ENCODE measurements around the gene ITSN2.
"Not testable (repeated sequence)": the region's sequence is repeated elsewhere in the genome, so short reads cannot be mapped to it uniquely, and the experiment has no call there.

Gene ITSN2

GRCh38 chr2:24210723-24211122 lies 149.6 kb downstream of the ITSN2 start:
- no peak for DNase-seq

GRCh38 chr2:24210106-24210455 lies 150.3 kb downstream of the ITSN2 start:
- DNase-seq: no peak

GRCh38 chr2:24209389-24210105 lies 150.8 kb downstream of the ITSN2 start:
- no peak for DNase-seq

- DNase-seq: no peak
These were observed 151.8 kb downstream of the ITSN2 start for GRCh38 chr2:24208490-24208889.

GRCh38 chr2:24207359-24207758 lies 153.0 kb downstream of the ITSN2 start:
- no peak for DNase-seq

- no peak for DNase-seq
These were observed 153.6 kb downstream of the ITSN2 start for GRCh38 chr2:24206714-24207113.

- no peak for DNase-seq
These were observed 154.1 kb downstream of the ITSN2 start for GRCh38 chr2:24206242-24206641.

GRCh38 chr2:24205131-24205530 lies 155.2 kb downstream of the ITSN2 start:
- DNase-seq: no peak

GRCh38 chr2:24204505-24204904 lies 155.8 kb downstream of the ITSN2 start:
- DNase-seq: no peak

- no peak for DNase-seq
These were observed 156.6 kb downstream of the ITSN2 start for GRCh38 chr2:24203787-24204150.

- no peak for DNase-seq
These were observed 157.1 kb downstream of the ITSN2 start for GRCh38 chr2:24203029-24203786.

GRCh38 chr2:24200799-24201198 lies 159.5 kb downstream of the ITSN2 start:
- DNase-seq: no peak

- DNase-seq: no peak
These were observed 160.3 kb downstream of the ITSN2 start for GRCh38 chr2:24199968-24200590.

- not testable (repeated sequence) for DNase-seq
These were observed 163.1 kb downstream of the ITSN2 start for GRCh38 chr2:24197213-24197612.

GRCh38 chr2:24191848-24192247 lies 168.5 kb downstream of the ITSN2 start:
- no peak for DNase-seq

- DNase-seq: no peak
These were observed 169.2 kb downstream of the ITSN2 start for GRCh38 chr2:24191156-24191555.

- DNase-seq: no peak
These were observed 169.8 kb downstream of the ITSN2 start for GRCh38 chr2:24190503-24190902.

GRCh38 chr2:24189551-24189950 lies 170.8 kb downstream of the ITSN2 start:
- no peak for DNase-seq

GRCh38 chr2:24183366-24184069 lies 176.8 kb downstream of the ITSN2 start:
- no peak for DNase-seq

GRCh38 chr2:24182507-24182906 lies 177.8 kb downstream of the ITSN2 start:
- no peak for DNase-seq

- no peak for DNase-seq
These were observed 178.5 kb downstream of the ITSN2 start for GRCh38 chr2:24181849-24182248.

GRCh38 chr2:24179683-24180082 lies 180.7 kb downstream of the ITSN2 start:
- DNase-seq: no peak

GRCh38 chr2:24176326-24176725 lies 184.0 kb downstream of the ITSN2 start:
- DNase-seq: no peak

All from right kidney (tissue), 1 donor.